ENCODE measurements around the gene GRID2.

GRCh38 chr4:93670434-93670833 is 1366.7 kb downstream of the GRID2 start:
- TF ChIP-seq POLR2A (IDR thresholded peaks at IDR 0.05; ENCODE audit: low read length) (no peak), GATA1 (IDR thresholded peaks at IDR 0.05; ENCODE audit: low read depth, low read length) (no peak)

All from erythroblast (primary cell).